ENCODE measurements around the gene MIPEP. TPM values are rescaled to one million over a fixed set of nuclear protein-coding genes. Genes with fewer than 3 reads are reported as not detected.

The MIPEP gene
- polyA plus RNA-seq, 2 of the 4 experiments (the other 2 are of a cell fraction): 21.6 to 32.8 TPM

GRCh38 chr13:23684647-23685046, 204.6 kb downstream of the MIPEP start:
- no peak for FAIRE-seq

DNA sequence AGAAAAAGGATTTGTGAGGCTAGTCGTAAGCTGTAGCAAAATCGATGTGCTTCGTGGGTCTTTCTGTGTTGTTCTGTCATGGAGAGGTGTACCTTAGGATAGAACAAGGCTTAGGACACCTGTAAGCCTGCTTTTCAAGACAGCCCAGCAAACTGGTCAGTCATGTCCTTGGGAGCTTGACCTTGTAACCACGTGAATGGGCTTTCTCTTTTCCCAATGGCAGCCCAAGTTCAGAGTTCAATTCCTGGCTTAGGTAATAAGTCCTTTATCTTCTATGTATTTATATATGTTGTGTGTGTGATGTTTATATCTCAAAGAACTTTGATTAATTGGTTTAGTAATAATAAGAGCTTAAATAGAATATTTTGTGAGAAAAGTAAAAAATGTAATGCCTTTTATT, 206.1 kb downstream of the MIPEP start:
- Histone ChIP-seq H3K27ac (no peak overlapping the region), H3K4me1 (peaks cover 16% of the 10 kb centered on the region; the same call in 2 of the 3 replicates), H3K4me3 (no peak overlapping the region), H3K9me3 (no peaks in the 10 kb centered on the region), H3K4me2 (no peak overlapping the region)
- DNase-seq (ENCODE audit: low read depth in 1 of 2, low spot score in 1 of 2) (no peak), FAIRE-seq (no peak), ATAC-seq (no peak)
- TF ChIP-seq, protein P1, sequence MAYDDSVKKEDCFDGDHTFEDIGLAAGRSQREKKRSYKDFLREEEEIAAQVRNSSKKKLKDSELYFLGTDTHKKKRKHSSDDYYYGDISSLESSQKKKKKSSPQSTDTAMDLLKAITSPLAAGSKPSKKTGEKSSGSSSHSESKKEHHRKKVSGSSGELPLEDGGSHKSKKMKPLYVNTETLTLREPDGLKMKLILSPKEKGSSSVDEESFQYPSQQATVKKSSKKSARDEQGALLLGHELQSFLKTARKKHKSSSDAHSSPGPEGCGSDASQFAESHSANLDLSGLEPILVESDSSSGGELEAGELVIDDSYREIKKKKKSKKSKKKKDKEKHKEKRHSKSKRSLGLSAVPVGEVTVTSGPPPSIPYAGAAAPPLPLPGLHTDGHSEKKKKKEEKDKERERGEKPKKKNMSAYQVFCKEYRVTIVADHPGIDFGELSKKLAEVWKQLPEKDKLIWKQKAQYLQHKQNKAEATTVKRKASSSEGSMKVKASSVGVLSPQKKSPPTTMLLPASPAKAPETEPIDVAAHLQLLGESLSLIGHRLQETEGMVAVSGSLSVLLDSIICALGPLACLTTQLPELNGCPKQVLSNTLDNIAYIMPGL (CRISPR knock-in tag; IDR thresholded peaks at IDR 0.05; ENCODE audit: borderline replicate concordance): no peak
- TF ChIP-seq FOSL2 (IDR thresholded peaks at IDR 0.05): no peak
- TF ChIP-seq FOSL2 (CRISPR knock-in tag; IDR thresholded peaks at IDR 0.05): no peak
- no peak for TF ChIP-seq FOSB (CRISPR knock-in tag; IDR thresholded peaks at IDR 0.05)
- no peak for TF ChIP-seq NFE2L2 (conservative IDR thresholded peaks at IDR 0.05; ENCODE audit: low read length)
- TF ChIP-seq EHMT2 (IDR thresholded peaks at IDR 0.05; ENCODE audit: low read depth): no peak
- no peak for TF ChIP-seq RNF2 (IDR thresholded peaks at IDR 0.05; ENCODE audit: borderline replicate concordance, low read depth)
- no peak for TF ChIP-seq TFCP2L1 (CRISPR knock-in tag; IDR thresholded peaks at IDR 0.05)
- no peak for TF ChIP-seq RCOR1 (IDR thresholded peaks at IDR 0.05; ENCODE audit: low read depth, low read length)
- no peak for TF ChIP-seq MAFK (IDR thresholded peaks at IDR 0.05; ENCODE audit: partially characterized antibody)
- TF ChIP-seq HEYL (CRISPR knock-in tag; IDR thresholded peaks at IDR 0.05): no peak
- no peak for TF ChIP-seq BHLHE40 (IDR thresholded peaks at IDR 0.05; ENCODE audit: low read depth, low read length)
- no peak for TF ChIP-seq CHD4 (IDR thresholded peaks at IDR 0.05; ENCODE audit: borderline replicate concordance)
- no peak for TF ChIP-seq PHF8 (IDR thresholded peaks at IDR 0.05; ENCODE audit: borderline replicate concordance, low read depth)
- TF ChIP-seq HOXB5 (CRISPR knock-in tag; IDR thresholded peaks at IDR 0.05): no peak
- TF ChIP-seq, protein P2, sequence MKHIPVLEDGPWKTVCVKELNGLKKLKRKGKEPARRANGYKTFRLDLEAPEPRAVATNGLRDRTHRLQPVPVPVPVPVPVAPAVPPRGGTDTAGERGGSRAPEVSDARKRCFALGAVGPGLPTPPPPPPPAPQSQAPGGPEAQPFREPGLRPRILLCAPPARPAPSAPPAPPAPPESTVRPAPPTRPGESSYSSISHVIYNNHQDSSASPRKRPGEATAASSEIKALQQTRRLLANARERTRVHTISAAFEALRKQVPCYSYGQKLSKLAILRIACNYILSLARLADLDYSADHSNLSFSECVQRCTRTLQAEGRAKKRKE (CRISPR knock-in tag; IDR thresholded peaks at IDR 0.05; ENCODE audit: low read depth): no peak
- no peak for TF ChIP-seq ZFP36 (IDR thresholded peaks at IDR 0.05; ENCODE audit: borderline replicate concordance, partially characterized antibody)
- TF ChIP-seq TP53 (CRISPR knock-in tag; IDR thresholded peaks at IDR 0.05): no peak
- no peak for TF ChIP-seq POLR2AphosphoS2 (conservative IDR thresholded peaks at IDR 0.05; ENCODE audit: low read length)
- no peak for TF ChIP-seq RFX5 (IDR thresholded peaks at IDR 0.05)
- TF ChIP-seq KDM5A (IDR thresholded peaks at IDR 0.05): no peak
- WGBS (ENCODE audit: missing lambda C conversion rate): 70% methylated on average over 4 of the region's 4 CpGs
- ChIA-PET POLR2A (no interaction called here), CTCF (interaction anchor here (1.1 kb wide), 1 partner anchor 60 kb away, joined by 3 read pairs; no protein-coding TSS in a partner anchor)

More at GRCh38 chr13:23684647-23685046, 204.6 kb downstream of the MIPEP start:
- ChIA-PET POLR2A (no interaction called here), CTCF (interaction anchor here (0.7 to 1.1 kb wide), 2 partner anchors 20 to 575 kb away, joined by 3 read pairs; no protein-coding TSS in a partner anchor)
- Histone ChIP-seq H3K4me3 (no peak overlapping the region), H3K27ac (no peak overlapping the region), H3K4me1 (peaks cover under 1% of the 10 kb centered on the region; the same call in 2 of the 3 replicates), H3K9me3 (no peaks in the 10 kb centered on the region), H3K4me2 (no peak overlapping the region)
- DNase-seq (ENCODE audit: low read depth in 1 of 2, low spot score in 1 of 2): no peak
- ATAC-seq: no peak
- TF ChIP-seq POLR2AphosphoS2 (conservative IDR thresholded peaks at IDR 0.05; ENCODE audit: low read length) (no peak), JUNB (IDR thresholded peaks at IDR 0.05) (no peak), FOXS1 (CRISPR knock-in tag; IDR thresholded peaks at IDR 0.05) (no peak)
- TF ChIP-seq, protein P3, sequence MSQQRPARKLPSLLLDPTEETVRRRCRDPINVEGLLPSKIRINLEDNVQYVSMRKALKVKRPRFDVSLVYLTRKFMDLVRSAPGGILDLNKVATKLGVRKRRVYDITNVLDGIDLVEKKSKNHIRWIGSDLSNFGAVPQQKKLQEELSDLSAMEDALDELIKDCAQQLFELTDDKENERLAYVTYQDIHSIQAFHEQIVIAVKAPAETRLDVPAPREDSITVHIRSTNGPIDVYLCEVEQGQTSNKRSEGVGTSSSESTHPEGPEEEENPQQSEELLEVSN (IDR thresholded peaks at IDR 0.05; ENCODE audit: borderline replicate concordance, low read depth): no peak
- TF ChIP-seq, protein P2 (CRISPR knock-in tag; IDR thresholded peaks at IDR 0.05; ENCODE audit: low read depth): no peak
- WGBS (ENCODE audit: missing lambda C conversion rate): 45% methylated on average over 2 of the region's 2 CpGs
